ENCODE data around the gene PI4KA.

DNA sequence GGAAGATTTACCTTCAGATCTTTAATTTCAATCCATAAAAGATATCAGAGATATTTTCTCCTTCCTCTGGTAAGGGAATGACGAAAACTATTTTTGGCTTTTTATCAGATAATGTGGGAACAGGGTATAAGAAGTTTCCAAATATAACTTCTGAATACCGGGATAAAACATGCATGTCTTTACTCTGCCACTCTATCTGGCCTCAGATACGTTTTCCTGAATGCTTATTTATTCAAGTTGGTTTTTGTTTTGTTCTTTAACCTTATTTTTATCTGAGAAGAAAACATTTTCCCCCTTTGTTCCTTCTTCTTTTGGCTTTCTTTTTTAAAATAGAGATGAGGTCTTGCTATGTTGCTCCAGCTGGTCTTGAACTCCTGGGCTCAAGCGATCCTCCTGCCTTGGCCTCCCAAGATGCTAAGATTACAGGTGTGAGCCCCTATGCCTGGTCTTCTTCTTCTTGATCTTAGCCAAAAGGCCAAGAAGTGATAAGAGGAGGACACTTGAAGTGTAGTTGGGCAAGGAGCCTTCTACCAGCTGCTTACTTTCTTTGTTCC, 83.2 kb downstream of the PI4KA start:
- TF ChIP-seq, protein P1, sequence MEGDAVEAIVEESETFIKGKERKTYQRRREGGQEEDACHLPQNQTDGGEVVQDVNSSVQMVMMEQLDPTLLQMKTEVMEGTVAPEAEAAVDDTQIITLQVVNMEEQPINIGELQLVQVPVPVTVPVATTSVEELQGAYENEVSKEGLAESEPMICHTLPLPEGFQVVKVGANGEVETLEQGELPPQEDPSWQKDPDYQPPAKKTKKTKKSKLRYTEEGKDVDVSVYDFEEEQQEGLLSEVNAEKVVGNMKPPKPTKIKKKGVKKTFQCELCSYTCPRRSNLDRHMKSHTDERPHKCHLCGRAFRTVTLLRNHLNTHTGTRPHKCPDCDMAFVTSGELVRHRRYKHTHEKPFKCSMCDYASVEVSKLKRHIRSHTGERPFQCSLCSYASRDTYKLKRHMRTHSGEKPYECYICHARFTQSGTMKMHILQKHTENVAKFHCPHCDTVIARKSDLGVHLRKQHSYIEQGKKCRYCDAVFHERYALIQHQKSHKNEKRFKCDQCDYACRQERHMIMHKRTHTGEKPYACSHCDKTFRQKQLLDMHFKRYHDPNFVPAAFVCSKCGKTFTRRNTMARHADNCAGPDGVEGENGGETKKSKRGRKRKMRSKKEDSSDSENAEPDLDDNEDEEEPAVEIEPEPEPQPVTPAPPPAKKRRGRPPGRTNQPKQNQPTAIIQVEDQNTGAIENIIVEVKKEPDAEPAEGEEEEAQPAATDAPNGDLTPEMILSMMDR (IDR thresholded peaks at IDR 0.05) = no peak
- TF ChIP-seq POLR2A (IDR thresholded peaks at IDR 0.05) = no peak
